Adipose tissue (tissue), 3 donors: Measurements from ENCODE around the gene PHOSPHO2. TPM values are rescaled to one million over a fixed set of nuclear protein-coding genes. Genes with fewer than 3 reads are reported as not detected.

Source experiments
- H3K27ac ChIP-seq: one replicate; pipeline ENCODE4 v1.5.1; 2013; ENCODE audit warnings: low read depth, low read length
- WGBS, 3 donors: extraction: QIAGEN DNeasy Blood & Tissue Kit; methylation state at CpG; one replicate each; pipeline ENCODE4 v1.1.7; 2013; 5-methylcytosine and 5-hydroxymethylcytosine counted together
- polyA plus RNA-seq, 3 donors: library from polyadenylated mRNA; stranded (reverse); fragments of 200-250 nt; gene quantifications; one replicate each; pipeline ENCODE4 v1.2.3, GENCODE V29; 2013
- donor health status: healthy with polysubstance abuse.
- donor health status: Bipolar disorder and iron deficiency.
- donor health status: healthy.

The PHOSPHO2 gene
- polyA plus RNA-seq, 3 donors = 3.3 to 10.6 (median 5.0) TPM

GRCh38 chr2:169739351-169739750, 45.1 kb downstream of the PHOSPHO2 start:
- 69 to 93% (median 88%) methylated on average over 1 of the region's 1 CpG for WGBS, 3 donors
- H3K27ac ChIP-seq = no peak overlapping the region

DNA sequence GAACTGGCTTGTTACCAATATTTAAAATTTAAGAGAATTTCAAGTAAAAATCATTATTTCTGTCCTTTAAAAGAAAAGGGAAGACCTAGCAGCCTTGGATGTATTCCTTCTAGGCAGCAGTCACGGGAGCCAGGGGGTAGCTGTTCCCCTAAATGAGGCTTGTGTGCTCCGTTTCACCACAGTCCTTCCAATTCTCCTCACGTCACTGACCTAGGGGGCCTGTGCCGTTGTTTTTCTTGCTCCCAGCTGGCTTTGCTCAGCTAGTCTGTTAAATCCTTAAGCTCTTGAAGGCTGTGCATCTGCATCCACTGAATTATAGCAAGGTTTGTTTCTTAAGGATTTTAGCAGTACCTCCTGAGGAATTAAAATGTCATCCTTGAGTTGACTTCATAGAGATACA, 49.3 kb downstream of the PHOSPHO2 start:
- WGBS, 3 donors = 79 to 84% (median 83%) methylated on average over 4 of the region's 4 CpGs
- H3K27ac ChIP-seq = no peak overlapping the region

DNA sequence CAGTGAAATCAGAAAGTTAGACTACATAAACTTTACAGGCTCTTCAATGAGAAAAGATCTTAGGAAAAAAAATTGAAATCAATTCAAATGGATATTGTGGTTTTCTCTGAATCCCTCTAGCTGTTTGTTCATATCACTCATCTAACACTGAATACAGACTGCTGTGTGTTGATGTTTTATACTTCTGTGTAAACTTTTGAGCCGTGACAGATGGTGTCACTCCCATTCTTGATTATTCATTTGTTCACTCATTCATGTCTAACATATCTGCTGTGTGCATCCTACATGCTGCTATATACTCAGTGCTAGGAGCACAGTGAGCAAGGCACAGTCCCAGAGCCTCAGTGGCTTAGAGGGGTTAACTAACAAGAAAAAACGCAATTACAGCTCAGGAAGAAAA, 52.0 kb downstream of the PHOSPHO2 start:
- 78 to 88% (median 81%) methylated on average over 2 of the region's 2 CpGs for WGBS, 3 donors
- H3K27ac ChIP-seq = no peak overlapping the region

- WGBS, 3 donors = 78 to 82% (median 81%) methylated on average over 6 of the region's 6 CpGs
- no peak overlapping the region for H3K27ac ChIP-seq
These were observed 54.0 kb downstream of the PHOSPHO2 start for GRCh38 chr2:169748319-169748718.

Other genes with a start within 250 kb of the PHOSPHO2 start
- gene BBS5, start 215.0 kb upstream of the PHOSPHO2 start, polyA plus RNA-seq = 1 to 10 TPM; 3.6 to 5.4 (median 3.6) TPM
- 1 to 10 TPM in 1 of 3 donors, under 1 TPM in 2; 0.45 to 1.5 (median 0.45) TPM for gene KLHL41, start 184.8 kb upstream of the PHOSPHO2 start, polyA plus RNA-seq
- gene FASTKD1, start 120.6 kb upstream of the PHOSPHO2 start, polyA plus RNA-seq = 10 to 100 TPM in 1 of 3 donors, 1 to 10 TPM in 2; 7.4 to 28.3 (median 7.6) TPM
- gene PPIG, start 110.1 kb upstream of the PHOSPHO2 start, polyA plus RNA-seq = 10 to 100 TPM; 12.3 to 31.9 (median 23.1) TPM
- 1 to 10 TPM in 1 of 3 donors, under 1 TPM in 2; 0.05 to 2.6 (median 0.21) TPM for gene CFAP210, start 64 bp upstream of the PHOSPHO2 start, polyA plus RNA-seq
- 1 to 10 TPM; 1.6 to 3.5 (median 3.4) TPM for gene KLHL23, start 39.4 kb downstream of the PHOSPHO2 start, polyA plus RNA-seq
- 100 to 1,000 TPM in 2 of 3 donors, 10 to 100 TPM in 1; 34.3 to 135 (median 119) TPM for gene SSB, start 104.4 kb downstream of the PHOSPHO2 start, polyA plus RNA-seq
- 10 to 100 TPM; 42.8 to 76.0 (median 60.3) TPM for gene METTL5, start 130.4 kb downstream of the PHOSPHO2 start, polyA plus RNA-seq
- gene UBR3, start 133.0 kb downstream of the PHOSPHO2 start, polyA plus RNA-seq = 10 to 100 TPM in 2 of 3 donors, 1 to 10 TPM in 1; 7.4 to 14.2 (median 13.4) TPM